AG04449 (cell line): ENCODE data around the gene FURIN.

Experiments
- CTCF ChIA-PET: fragments of 350-600 bp; formaldehyde crosslinking; extraction: SDS; loops from one replicate; lab custom pipeline; 2021; ENCODE audit warnings: antibody characterized with exemption; lab: Yijun Ruan, JAX
- POLR2A ChIA-PET: fragments of 400-600, 350-600 bp; formaldehyde crosslinking; extraction: SDS; loops from one replicate; lab custom pipeline; 2020; ENCODE audit warnings: antibody characterized with exemption, inconsistent platforms; lab: Yijun Ruan, JAX
- DNase-seq: peaks from one replicate; pipeline ENCODE4 v3.0.0-alpha.2; 2010; ENCODE audit warnings: low read depth, low spot score
- H3K4me3 ChIP-seq: 2 replicates; pipeline ENCODE4 v1.5.1; 2011; ENCODE audit warnings: low read depth, mild to moderate bottlenecking, control low read depth, low read length
- CTCF ChIP-seq: IDR thresholded peaks from one replicate; pipeline ENCODE4 v1.5.1; 2011; ENCODE audit warnings: mild to moderate bottlenecking, moderate library complexity, low read length, control low read depth, inconsistent platforms; ENCODE audit not compliant: insufficient read depth; ENCODE audit errors: missing control alignments

The FURIN gene

GRCh38 chr15:90883976-90884718 is 15.8 kb downstream of the FURIN start, which contains the start of gene FES:
Gene FES (plus strand): TSS chr15:90884504. CDS start chr15:90885046, 542 bp downstream.
- H3K4me3 ChIP-seq, result peak within 1 kb of the TSS; percentile 52
- no peak for TF ChIP-seq CTCF
- DNase-seq, result no peak
- ChIA-PET POLR2A (no interaction called here), CTCF (interaction anchor here (0.6 to 7.1 kb wide), 17 partner anchors 8 to 565 kb away, joined by 3 to 204 read pairs (median 13); partner anchors contain the start of genes FURIN, HDDC3, MAN2A2 and UNC45A)

- peak overlapping the region; percentile 52 for H3K4me3 ChIP-seq
- no peak for TF ChIP-seq CTCF
- CTCF ChIA-PET, result interaction anchor here (0.6 to 7.1 kb wide), 53 partner anchors 9 to 565 kb away, joined by 3 to 204 read pairs (median 5); partner anchors contain the start of genes BLM, FURIN, HDDC3 and MAN2A2
- DNase-seq, result no peak
- POLR2A ChIA-PET, result interaction anchor here (0.6 kb wide), 1 partner anchor 15 kb away, joined by 3 read pairs; no protein-coding TSS in a partner anchor
These were observed 16.5 kb downstream of the FURIN start for GRCh38 chr15:90884719-90885431.

- ChIA-PET CTCF (interaction anchor here (0.6 to 7.1 kb wide), 79 partner anchors 9 to 637 kb away, joined by 3 to 204 read pairs (median 5); partner anchors contain the start of genes BLM, FURIN, HDDC3 and MAN2A2), POLR2A (interaction anchor here (0.6 kb wide), 1 partner anchor 16 kb away, joined by 3 read pairs; no protein-coding TSS in a partner anchor)
- DNase-seq, result no peak
These were observed 17.3 kb downstream of the FURIN start for GRCh38 chr15:90885432-90886290.

GRCh38 chr15:90886291-90886614 is 17.9 kb downstream of the FURIN start:
- DNase-seq, result no peak
- POLR2A ChIA-PET, result no interaction called here
- no peak for TF ChIP-seq CTCF
- CTCF ChIA-PET, result interaction anchor here (0.7 to 7.1 kb wide), 66 partner anchors 9 to 638 kb away, joined by 3 to 204 read pairs (median 6); partner anchors contain the start of genes BLM, FURIN, HDDC3 and MAN2A2
- H3K4me3 ChIP-seq, result no peak overlapping the region

More at GRCh38 chr15:90885432-90886290, 17.3 kb downstream of the FURIN start:
- TF ChIP-seq CTCF, result peak; percentile 95
- no peak overlapping the region for H3K4me3 ChIP-seq

GRCh38 chr15:90887037-90887481 is 18.7 kb downstream of the FURIN start:
- TF ChIP-seq CTCF, result no peak
- H3K4me3 ChIP-seq, result no peak overlapping the region
- no peak for DNase-seq
- POLR2A ChIA-PET, result no interaction called here
- CTCF ChIA-PET, result interaction anchor here (0.8 to 7.1 kb wide), 24 partner anchors 8 to 388 kb away, joined by 3 to 204 read pairs (median 8); partner anchors contain the start of genes HDDC3, MAN2A2 and UNC45A
